Kidney (tissue), 14 donors: Measurements from ENCODE around the gene ATXN7L1. TPM values are rescaled to one million over a fixed set of nuclear protein-coding genes. Genes with fewer than 3 reads are reported as not detected.

Experiments
- DNase-seq, 5 donors: peaks; one replicate each; pipeline ENCODE4 v3.0.0-alpha.2; 2013 to 2020
- FAIRE-seq: peaks from 2 replicates; lab custom pipeline; 2012; peaks lifted over from hg19 to GRCh38; lab: Jason Lieb, UNC
- H3K27ac ChIP-seq, 2 donors: one replicate each; pipeline ENCODE4 v1.7.0; 2013; ENCODE audit warnings: low read depth in 2 of 2, low read length in 2 of 2, inconsistent platforms in 1 of 2
- H3K27me3 ChIP-seq: one replicate; pipeline ENCODE4 v1.7.1; 2013; ENCODE audit warnings: low read length, inconsistent platforms; ENCODE audit not compliant: control insufficient read depth, insufficient read depth
- H3K36me3 ChIP-seq, 3 donors: one replicate each; pipeline versions ENCODE4 v1.7.0 to v1.7.1; 2013; ENCODE audit warnings: low read length in 3 of 3, control low read depth in 1 of 3, inconsistent platforms in 1 of 3; ENCODE audit not compliant: insufficient read depth in 3 of 3, control insufficient read depth in 2 of 3
- H3K4me1 ChIP-seq, 3 donors: one replicate each; pipeline versions ENCODE4 v1.7.0 to v1.7.1; 2013; ENCODE audit warnings: low read length in 3 of 3, inconsistent platforms in 1 of 3, low read depth in 1 of 3; ENCODE audit not compliant: control insufficient read depth in 2 of 3, insufficient read depth in 2 of 3
- H3K4me3 ChIP-seq, 3 donors: one replicate each; pipeline versions ENCODE4 v1.7.0 to v1.8.1; 2013; ENCODE audit warnings: low read length in 3 of 3, control low read depth in 1 of 3, inconsistent platforms in 1 of 3
- H3K9ac ChIP-seq, 3 donors: one replicate each; pipeline versions ENCODE4 v1.7.0 to v1.7.1; 2013; ENCODE audit warnings: low read length in 3 of 3, control low read depth in 1 of 3, inconsistent platforms in 1 of 3
- H3K9me3 ChIP-seq, 3 donors: one replicate each; pipeline versions ENCODE4 v1.7.0 to v1.7.1; 2013; ENCODE audit warnings: low read length in 3 of 3, control low read depth in 1 of 3, inconsistent platforms in 1 of 3; ENCODE audit not compliant: control insufficient read depth in 2 of 3, insufficient read depth in 1 of 3
- intact Hi-C: fragments of 100-400 bp; cut with DNase I; formaldehyde crosslinking; loops from one replicate; pipeline ENCODE4 v1.11.1; 2022
- polyA plus RNA-seq: library from polyadenylated mRNA; stranded (reverse); fragments of 350-450 nt; fragmentation: Illumina TruSeq; extraction: RNeasy Lipid Tissue Mini Kit (QIAGEN cat#74804); gene quantifications from one replicate; pipeline ENCODE4 v1.2.3, GENCODE V29; 2014; ENCODE audit warnings: low read depth, low replicate concordance; ENCODE audit not compliant: insufficient read depth
- total RNA-seq: library from RNA; stranded (reverse); fragmentation: NEBNext Ultra II Directional; extraction: Animal tissue kit (Norgen Biotek cat#: 25700); gene quantifications from one replicate; pipeline ENCODE4 v1.2.1, GENCODE V29; 2021
- TF ChIP-seq, protein P1 (sequence below): IDR thresholded peaks from 3 replicates; pipeline ENCODE4 v1.5.1; 2012; ENCODE audit warnings: mild to moderate bottlenecking, moderate library complexity, borderline replicate concordance; ENCODE audit not compliant: insufficient read depth; ENCODE audit errors: extremely low read depth
- donor health status: control.
- donor health status: control.
- donor health status: control.
- donor health status: control.
- donor health status: control.
- donor health status: DM: yes; HTN: yes; CAD: no.
- donor health status: Normal renal cell carcinoma (clear cell type).

The ATXN7L1 gene
- total and polyA plus RNA-seq, 2 donors from 2014 or later: 12.5 to 18.5 TPM

DNA sequence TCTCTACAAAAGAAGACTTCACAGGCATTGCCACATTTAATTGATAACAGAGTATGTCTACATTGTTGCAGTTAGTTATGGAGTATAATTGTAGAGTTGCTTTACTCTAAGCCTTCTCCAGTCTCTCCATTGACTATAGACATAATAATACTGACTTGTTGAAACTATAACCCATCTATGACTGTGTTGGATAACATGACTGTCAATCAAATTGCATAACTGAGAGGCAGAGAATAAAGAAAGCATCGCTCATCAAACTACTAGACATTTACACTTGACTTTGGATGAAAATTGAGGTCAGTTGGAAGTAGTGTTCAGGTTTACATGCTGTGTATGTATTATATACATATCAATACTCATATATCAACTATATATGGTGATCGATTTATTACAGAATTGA lies 3.4 kb upstream of the ATXN7L1 start:
- Histone ChIP-seq H3K36me3 (no peaks in the 10 kb centered on the region), H3K9me3 (no peaks in the 10 kb centered on the region), H3K27me3 (no peaks in the 10 kb centered on the region), H3K27ac (no peak overlapping the region), H3K4me3 (no peak overlapping the region), H3K9ac (no peak overlapping the region), H3K4me1 (peaks cover 3 to 6% (median 5%) of the 10 kb centered on the region in 3 donors)
- TF ChIP-seq, protein P1, sequence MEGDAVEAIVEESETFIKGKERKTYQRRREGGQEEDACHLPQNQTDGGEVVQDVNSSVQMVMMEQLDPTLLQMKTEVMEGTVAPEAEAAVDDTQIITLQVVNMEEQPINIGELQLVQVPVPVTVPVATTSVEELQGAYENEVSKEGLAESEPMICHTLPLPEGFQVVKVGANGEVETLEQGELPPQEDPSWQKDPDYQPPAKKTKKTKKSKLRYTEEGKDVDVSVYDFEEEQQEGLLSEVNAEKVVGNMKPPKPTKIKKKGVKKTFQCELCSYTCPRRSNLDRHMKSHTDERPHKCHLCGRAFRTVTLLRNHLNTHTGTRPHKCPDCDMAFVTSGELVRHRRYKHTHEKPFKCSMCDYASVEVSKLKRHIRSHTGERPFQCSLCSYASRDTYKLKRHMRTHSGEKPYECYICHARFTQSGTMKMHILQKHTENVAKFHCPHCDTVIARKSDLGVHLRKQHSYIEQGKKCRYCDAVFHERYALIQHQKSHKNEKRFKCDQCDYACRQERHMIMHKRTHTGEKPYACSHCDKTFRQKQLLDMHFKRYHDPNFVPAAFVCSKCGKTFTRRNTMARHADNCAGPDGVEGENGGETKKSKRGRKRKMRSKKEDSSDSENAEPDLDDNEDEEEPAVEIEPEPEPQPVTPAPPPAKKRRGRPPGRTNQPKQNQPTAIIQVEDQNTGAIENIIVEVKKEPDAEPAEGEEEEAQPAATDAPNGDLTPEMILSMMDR: no peak
- intact Hi-C loops: no loop called here
- FAIRE-seq: no peak
- no peak for DNase-seq

DNA sequence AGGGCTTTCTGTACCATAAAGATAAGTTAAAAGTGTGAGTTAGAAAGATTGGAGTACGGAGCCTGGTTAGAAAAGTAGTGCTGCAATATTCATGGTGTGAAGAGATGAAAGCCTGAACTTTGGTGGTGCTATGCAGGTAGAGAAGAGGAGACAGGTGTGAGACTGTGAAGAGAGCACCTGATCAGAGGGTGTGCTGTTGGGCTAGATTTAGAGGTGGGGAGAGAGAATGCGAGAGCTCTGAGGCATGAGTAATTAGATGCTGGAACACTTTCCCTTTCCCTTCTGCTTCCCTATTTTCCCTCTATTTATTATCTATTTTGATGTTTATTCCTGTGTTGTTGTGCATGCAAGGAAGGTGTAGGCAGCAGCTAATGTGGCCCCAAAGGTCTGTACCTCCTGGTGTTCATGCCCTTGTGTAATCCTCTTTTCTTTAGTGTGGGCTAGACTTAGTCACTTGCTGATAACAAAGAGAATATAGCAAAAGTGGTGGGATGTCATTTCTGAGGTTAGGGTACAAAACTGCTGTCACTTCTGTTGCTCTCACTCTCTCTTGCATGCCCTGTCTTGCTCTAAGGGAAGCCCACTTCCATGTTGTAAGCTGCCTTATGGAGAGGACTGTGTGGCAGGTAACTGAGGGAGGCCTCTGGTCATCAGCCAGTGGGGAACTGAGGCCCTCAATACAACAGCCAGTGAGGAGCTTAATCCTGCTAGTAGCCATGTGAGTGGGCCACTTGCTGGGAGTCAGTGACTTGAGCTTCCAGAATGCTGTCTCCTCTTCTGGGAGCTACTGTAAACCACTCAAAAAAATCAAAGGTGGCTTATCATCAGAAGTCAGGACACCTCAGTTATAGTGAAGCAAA lies 2.6 kb upstream of the ATXN7L1 start:
- FAIRE-seq (no peak), DNase-seq (no peak)
- intact Hi-C loops: no loop called here
- Histone ChIP-seq H3K4me1 (peaks cover 3 to 6% (median 5%) of the 10 kb centered on the region in 3 donors), H3K9ac (no peak overlapping the region), H3K9me3 (no peaks in the 10 kb centered on the region), H3K27me3 (no peaks in the 10 kb centered on the region), H3K4me3 (peak overlapping the region in 2 of 3 donors; percentile 25 to 73), H3K27ac (no peak overlapping the region), H3K36me3 (no peaks in the 10 kb centered on the region)
- TF ChIP-seq, protein P1: no peak

DNA sequence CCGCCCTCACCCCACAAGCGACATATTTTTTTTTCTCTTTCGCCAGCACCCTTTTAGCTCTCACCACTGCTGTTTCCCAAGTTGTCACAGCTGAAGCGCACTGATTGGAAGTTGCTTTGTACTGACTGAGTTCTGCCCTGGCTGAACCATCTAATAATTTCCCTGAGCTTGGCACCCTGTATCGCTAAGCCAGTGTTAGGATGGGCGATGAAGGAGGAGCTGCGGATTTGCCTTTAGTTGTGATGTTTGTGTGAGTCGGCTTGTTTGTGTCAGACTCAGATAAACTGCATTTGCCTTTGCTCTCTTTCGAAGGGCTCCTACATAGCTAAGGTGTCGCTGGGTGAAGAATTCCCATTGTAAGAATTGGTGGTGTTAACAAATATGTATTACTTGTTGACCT lies 1.3 kb upstream of the ATXN7L1 start:
- H3K4me3 ChIP-seq: peak overlapping the region; percentile 54 to 73 (median 66)
- intact Hi-C loops: no loop called here
- H3K36me3 ChIP-seq: no peaks in the 10 kb centered on the region
- H3K4me1 ChIP-seq: peaks cover 3 to 6% (median 5%) of the 10 kb centered on the region in 3 donors
- FAIRE-seq: no peak
- no peaks in the 10 kb centered on the region for H3K9me3 ChIP-seq
- TF ChIP-seq, protein P1: no peak
- DNase-seq: peak in 2 of 5 donors; percentile 12 to 17
- H3K27ac ChIP-seq: peak overlapping the region; percentile 10 to 52
- H3K9ac ChIP-seq: peak overlapping the region in 1 of 3 donors; percentile 47
- H3K27me3 ChIP-seq: no peaks in the 10 kb centered on the region
